Astrocyte (in vitro differentiated cells and primary cell): ENCODE results near the gene NDUFAF8. TPM values are rescaled to one million over a fixed set of nuclear protein-coding genes. Genes with fewer than 3 reads are reported as not detected.

ENCODE experiments used
- DNase-seq: peaks from one replicate; pipeline ENCODE4 v3.0.0-alpha.2; 2010; ENCODE audit warnings: low read depth
- FAIRE-seq: peaks from 2 replicates; lab custom pipeline; 2011; peaks lifted over from hg19 to GRCh38; lab: Jason Lieb, UNC
- H2AFZ ChIP-seq: 2 replicates; pipeline ENCODE4 v1.6.0; 2012; ENCODE audit warnings: low read depth, low read length, inconsistent platforms
- H3K27ac ChIP-seq: 2 replicates; pipeline ENCODE4 v1.5.1; 2011; ENCODE audit warnings: low read depth, low read length, inconsistent platforms
- H3K27me3 ChIP-seq: 2 replicates; pipeline ENCODE4 v1.6.0; 2011; ENCODE audit warnings: low read length, inconsistent platforms; ENCODE audit not compliant: insufficient read depth
- H3K36me3 ChIP-seq: 2 replicates; pipeline ENCODE4 v1.5.1; 2011; ENCODE audit warnings: low read length, inconsistent platforms; ENCODE audit not compliant: insufficient read depth
- H3K4me1 ChIP-seq: 2 replicates; pipeline ENCODE4 v1.5.1; 2011; ENCODE audit warnings: low read length, inconsistent platforms; ENCODE audit not compliant: insufficient read depth
- H3K4me2 ChIP-seq: 2 replicates; pipeline ENCODE4 v1.6.0; 2012; ENCODE audit warnings: low read length, inconsistent platforms
- H3K4me3 ChIP-seq: 2 replicates; pipeline ENCODE4 v1.5.1; 2011; ENCODE audit warnings: low read depth, mild to moderate bottlenecking, low read length, inconsistent platforms; ENCODE audit not compliant: insufficient read depth
- H3K79me2 ChIP-seq: 2 replicates; pipeline ENCODE4 v1.6.0; 2012; ENCODE audit warnings: mild to moderate bottlenecking, low read length, inconsistent platforms; ENCODE audit not compliant: insufficient read depth
- H3K9ac ChIP-seq: 2 replicates; pipeline ENCODE4 v1.6.0; 2012; ENCODE audit warnings: mild to moderate bottlenecking, low read length, inconsistent platforms
- H3K9me3 ChIP-seq: 2 replicates; pipeline ENCODE4 v1.5.1; 2012; ENCODE audit warnings: low read depth, mild to moderate bottlenecking, low read length, inconsistent platforms; ENCODE audit not compliant: insufficient read depth
- H4K20me1 ChIP-seq: 2 replicates; pipeline ENCODE4 v1.6.0; 2012; ENCODE audit warnings: low read length, inconsistent platforms; ENCODE audit not compliant: insufficient read depth
- H3K27ac Mint-ChIP-seq: one replicate; pipeline ENCODE4 v1.8.0; 2021; ENCODE audit warnings: mild to moderate bottlenecking, mixed read lengths; ENCODE audit not compliant: unreplicated experiment
- H3K27me3 Mint-ChIP-seq: one replicate; pipeline ENCODE4 v1.8.0; 2021; ENCODE audit warnings: low read depth, mixed read lengths; ENCODE audit not compliant: unreplicated experiment
- H3K36me3 Mint-ChIP-seq: one replicate; pipeline ENCODE4 v1.8.0; 2021; ENCODE audit warnings: low read depth, mixed read lengths; ENCODE audit not compliant: unreplicated experiment
- H3K4me1 Mint-ChIP-seq: one replicate; pipeline ENCODE4 v1.8.0; 2021; ENCODE audit warnings: low read depth, mixed read lengths; ENCODE audit not compliant: unreplicated experiment
- H3K4me3 Mint-ChIP-seq: one replicate; pipeline ENCODE4 v1.8.0; 2021; ENCODE audit warnings: mild to moderate bottlenecking, moderate library complexity, mixed read lengths; ENCODE audit not compliant: unreplicated experiment
- H3K9me3 Mint-ChIP-seq: one replicate; pipeline ENCODE4 v1.8.0; 2021; ENCODE audit warnings: mild to moderate bottlenecking, mixed read lengths; ENCODE audit not compliant: unreplicated experiment
- EZH2 ChIP-seq: IDR thresholded peaks from 2 replicates; pipeline ENCODE4 v1.6.1; 2012; ENCODE audit warnings: mild to moderate bottlenecking, low read length, inconsistent platforms; ENCODE audit not compliant: insufficient read depth
- total RNA-seq: library from RNA; stranded (reverse); gene quantifications from 2 replicates; pipeline ENCODE4 v1.2.1, GENCODE V29; 2021
- TF ChIP-seq, protein P1 (sequence below): IDR thresholded peaks from 2 replicates; pipeline ENCODE4 v1.5.1; 2011; ENCODE audit warnings: low read depth, mild to moderate bottlenecking, inconsistent platforms, low read length, moderate library complexity; ENCODE audit not compliant: insufficient read depth

The NDUFAF8 gene
- total RNA-seq, 1 donor from 2014 or later: 67.2 TPM

DNA sequence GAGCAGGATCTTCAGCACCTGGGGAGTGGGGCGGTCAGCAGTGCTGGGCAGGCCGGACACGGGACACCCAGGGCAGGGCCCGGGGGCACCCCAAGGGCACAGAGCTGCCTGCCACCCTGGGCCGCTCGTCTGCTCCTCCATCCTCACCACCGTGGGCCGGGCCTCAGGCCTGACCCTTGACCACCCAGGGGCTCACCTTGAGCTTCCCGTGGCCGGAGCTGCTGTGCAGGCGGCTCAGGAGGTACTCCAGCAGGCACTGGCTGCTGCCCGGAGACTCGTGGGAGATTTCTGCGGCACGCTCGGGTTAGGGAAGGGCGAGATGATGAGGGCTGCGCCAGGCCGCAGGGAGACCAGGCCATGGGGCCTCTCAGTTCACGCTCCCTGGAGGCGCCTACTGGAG, 2.3 kb upstream of the NDUFAF8 start:
- Histone ChIP-seq H3K27ac (no peak overlapping the region), H4K20me1 (peaks cover 35% of the 10 kb centered on the region), H3K79me2 (peaks cover 61% of the 10 kb centered on the region), H3K9ac (no peak overlapping the region), H3K4me2 (no peak overlapping the region), H3K27me3 (no peaks in the 10 kb centered on the region), H3K4me3 (no peak overlapping the region), H2AFZ (no peak overlapping the region), H3K9me3 (no peaks in the 10 kb centered on the region), H3K36me3 (peaks cover 4% of the 10 kb centered on the region), H3K4me1 (peaks cover 16% of the 10 kb centered on the region)
- no peak for TF ChIP-seq EZH2
- TF ChIP-seq, protein P1, sequence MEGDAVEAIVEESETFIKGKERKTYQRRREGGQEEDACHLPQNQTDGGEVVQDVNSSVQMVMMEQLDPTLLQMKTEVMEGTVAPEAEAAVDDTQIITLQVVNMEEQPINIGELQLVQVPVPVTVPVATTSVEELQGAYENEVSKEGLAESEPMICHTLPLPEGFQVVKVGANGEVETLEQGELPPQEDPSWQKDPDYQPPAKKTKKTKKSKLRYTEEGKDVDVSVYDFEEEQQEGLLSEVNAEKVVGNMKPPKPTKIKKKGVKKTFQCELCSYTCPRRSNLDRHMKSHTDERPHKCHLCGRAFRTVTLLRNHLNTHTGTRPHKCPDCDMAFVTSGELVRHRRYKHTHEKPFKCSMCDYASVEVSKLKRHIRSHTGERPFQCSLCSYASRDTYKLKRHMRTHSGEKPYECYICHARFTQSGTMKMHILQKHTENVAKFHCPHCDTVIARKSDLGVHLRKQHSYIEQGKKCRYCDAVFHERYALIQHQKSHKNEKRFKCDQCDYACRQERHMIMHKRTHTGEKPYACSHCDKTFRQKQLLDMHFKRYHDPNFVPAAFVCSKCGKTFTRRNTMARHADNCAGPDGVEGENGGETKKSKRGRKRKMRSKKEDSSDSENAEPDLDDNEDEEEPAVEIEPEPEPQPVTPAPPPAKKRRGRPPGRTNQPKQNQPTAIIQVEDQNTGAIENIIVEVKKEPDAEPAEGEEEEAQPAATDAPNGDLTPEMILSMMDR: no peak
- FAIRE-seq: no peak
- DNase-seq: no peak
- H3K27ac Mint-ChIP-seq: no peak overlapping the region
- peaks cover 10% of the 10 kb centered on the region for H3K4me1 Mint-ChIP-seq
- H3K27me3 Mint-ChIP-seq: no peaks in the 10 kb centered on the region
- H3K36me3 Mint-ChIP-seq: peaks cover 4% of the 10 kb centered on the region
- no peak overlapping the region for H3K4me3 Mint-ChIP-seq
- H3K9me3 Mint-ChIP-seq: no peaks in the 10 kb centered on the region

DNA sequence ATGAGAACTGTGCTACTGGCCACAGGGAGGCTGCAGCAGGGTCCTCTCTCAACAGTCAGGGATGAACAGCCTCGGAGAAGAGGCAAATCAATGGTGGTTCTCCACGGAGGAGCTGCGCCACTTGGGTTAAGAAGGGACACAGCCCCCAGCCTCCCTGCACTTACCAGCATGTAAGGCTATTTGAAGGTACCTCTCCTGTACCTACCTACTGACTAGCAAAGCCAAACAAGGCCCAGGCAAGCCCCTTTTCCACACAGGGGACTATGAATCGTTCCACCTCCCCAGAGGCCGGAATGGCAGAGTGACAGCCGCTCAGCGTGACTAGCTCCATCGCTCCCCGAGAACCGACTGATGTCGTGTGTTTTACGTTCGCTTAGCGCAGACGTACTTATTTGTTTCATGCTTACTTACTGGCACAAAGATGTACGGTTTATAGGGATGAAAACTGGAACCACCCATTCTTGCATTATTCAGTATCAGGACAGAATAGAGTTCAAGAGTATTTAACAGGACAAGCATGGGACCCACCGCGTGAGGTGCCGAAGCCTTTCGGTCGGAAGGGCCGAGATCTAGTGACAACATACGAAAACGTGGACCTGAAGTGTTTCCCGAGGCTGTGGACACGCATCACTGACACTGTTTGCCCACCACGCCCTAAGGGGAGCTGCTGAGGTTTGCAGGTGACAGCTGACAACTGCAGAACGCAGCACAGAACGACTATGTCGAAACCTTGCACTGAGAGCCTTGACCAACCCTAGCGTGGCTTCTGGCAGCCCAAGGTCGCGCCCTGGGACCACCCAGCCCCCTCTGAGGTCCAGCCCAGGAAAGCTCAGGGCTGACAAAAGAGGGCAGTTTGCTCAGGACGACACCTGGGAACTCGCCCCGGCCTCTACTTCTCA, 1.3 kb upstream of the NDUFAF8 start:
- FAIRE-seq (no peak), DNase-seq (no peak)
- Histone ChIP-seq H2AFZ (peak overlapping the region; percentile 82), H3K4me1 (peaks cover 16% of the 10 kb centered on the region), H4K20me1 (peaks cover 44% of the 10 kb centered on the region), H3K27ac (no peak overlapping the region), H3K9ac (peak overlapping the region; percentile 93), H3K27me3 (no peaks in the 10 kb centered on the region), H3K4me2 (peak overlapping the region; percentile 98), H3K36me3 (peaks cover 4% of the 10 kb centered on the region), H3K4me3 (peak overlapping the region; percentile 71), H3K9me3 (no peaks in the 10 kb centered on the region), H3K79me2 (peaks cover 64% of the 10 kb centered on the region)
- no peaks in the 10 kb centered on the region for H3K9me3 Mint-ChIP-seq
- TF ChIP-seq, protein P1: no peak
- no peak for TF ChIP-seq EZH2
- peak overlapping the region; percentile 87 for H3K27ac Mint-ChIP-seq
- H3K4me3 Mint-ChIP-seq: peak overlapping the region; percentile 81
- peaks cover 14% of the 10 kb centered on the region for H3K4me1 Mint-ChIP-seq
- peaks cover 4% of the 10 kb centered on the region for H3K36me3 Mint-ChIP-seq
- no peaks in the 10 kb centered on the region for H3K27me3 Mint-ChIP-seq

DNA sequence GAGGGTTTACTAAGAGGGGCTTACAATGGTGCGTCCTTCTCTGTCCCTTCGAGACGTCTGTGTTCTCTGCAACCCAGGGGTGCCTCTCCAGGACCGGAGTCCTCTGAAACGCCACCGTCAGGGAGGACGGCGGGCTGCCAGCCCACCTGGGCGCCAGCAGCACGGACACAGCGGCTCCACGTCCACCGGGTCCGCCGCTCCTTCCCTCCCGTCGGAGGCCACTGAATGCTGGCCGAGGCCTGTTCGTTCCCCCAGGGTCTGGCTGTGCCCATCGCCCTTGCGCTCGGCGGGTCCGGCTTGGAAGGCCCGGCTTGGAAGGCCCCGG, 666 bp upstream of the NDUFAF8 start:
- H3K27me3 Mint-ChIP-seq: no peaks in the 10 kb centered on the region
- peak overlapping the region; percentile 82 for H2AFZ ChIP-seq
- TF ChIP-seq, protein P1: no peak
- no peak for TF ChIP-seq EZH2
- FAIRE-seq (no peak), DNase-seq (no peak)
- no peak overlapping the region for H3K27ac Mint-ChIP-seq
- H3K9me3 ChIP-seq: no peaks in the 10 kb centered on the region
- peaks cover 64% of the 10 kb centered on the region for H3K79me2 ChIP-seq
- H4K20me1 ChIP-seq: peaks cover 47% of the 10 kb centered on the region
- H3K9ac ChIP-seq: peak overlapping the region; percentile 93
- peaks cover 16% of the 10 kb centered on the region for H3K4me1 ChIP-seq
- peak overlapping the region; percentile 81 for H3K4me3 Mint-ChIP-seq
- H3K4me2 ChIP-seq: peak overlapping the region; percentile 98
- peaks cover 14% of the 10 kb centered on the region for H3K4me1 Mint-ChIP-seq
- H3K27ac ChIP-seq: peak overlapping the region; percentile 60
- peaks cover 4% of the 10 kb centered on the region for H3K36me3 ChIP-seq
- peaks cover 4% of the 10 kb centered on the region for H3K36me3 Mint-ChIP-seq
- H3K27me3 ChIP-seq: no peaks in the 10 kb centered on the region
- H3K4me3 ChIP-seq: peak overlapping the region; percentile 71
- H3K9me3 Mint-ChIP-seq: no peaks in the 10 kb centered on the region
